ENCODE measurements around the gene PRKCA. TPM values are rescaled to one million over a fixed set of nuclear protein-coding genes. Genes with fewer than 3 reads are reported as not detected.

PRKCA gene
- total RNA-seq, 1 donor from 2014 or later: 29.0 TPM

- no peak overlapping the region for H3K4me3 ChIP-seq
- TF ChIP-seq CTCF (IDR thresholded peaks at IDR 0.05): peak; percentile 35
- no peaks in the 10 kb centered on the region for H3K4me1 ChIP-seq
- DNase-seq (no peak), ATAC-seq (no peak)
- intact Hi-C loops (cut with DNase I): no loop called here
- H3K27me3 ChIP-seq (ENCODE audit: low read depth): no peaks in the 10 kb centered on the region
- H3K36me3 ChIP-seq: no peaks in the 10 kb centered on the region
- no peaks in the 10 kb centered on the region for H3K9me3 ChIP-seq
- H3K27ac ChIP-seq: no peak overlapping the region
Measured at GRCh38 chr17:66625311-66625767, 322.9 kb downstream of the PRKCA start.

- Histone ChIP-seq H3K27me3 (ENCODE audit: low read depth) (no peaks in the 10 kb centered on the region), H3K36me3 (no peaks in the 10 kb centered on the region), H3K4me3 (no peak overlapping the region), H3K9me3 (no peaks in the 10 kb centered on the region), H3K4me1 (no peaks in the 10 kb centered on the region), H3K27ac (no peak overlapping the region)
- ATAC-seq (no peak), DNase-seq (no peak)
- intact Hi-C loops (cut with DNase I): no loop called here
- no peak for TF ChIP-seq CTCF (IDR thresholded peaks at IDR 0.05)
Measured at GRCh38 chr17:66627985-66628384, 325.6 kb downstream of the PRKCA start.

GRCh38 chr17:66629762-66630161 lies 327.3 kb downstream of the PRKCA start:
- Histone ChIP-seq H3K27me3 (ENCODE audit: low read depth) (no peaks in the 10 kb centered on the region), H3K36me3 (no peaks in the 10 kb centered on the region), H3K4me1 (no peaks in the 10 kb centered on the region), H3K9me3 (no peaks in the 10 kb centered on the region), H3K4me3 (no peak overlapping the region), H3K27ac (no peak overlapping the region)
- ATAC-seq (no peak), DNase-seq (no peak)
- TF ChIP-seq CTCF (IDR thresholded peaks at IDR 0.05): no peak
- intact Hi-C loops (cut with DNase I): no loop called here

GRCh38 chr17:66630379-66630778 lies 328.0 kb downstream of the PRKCA start:
- H3K27ac ChIP-seq: no peak overlapping the region
- H3K9me3 ChIP-seq: no peaks in the 10 kb centered on the region
- no peaks in the 10 kb centered on the region for H3K4me1 ChIP-seq
- H3K4me3 ChIP-seq: no peak overlapping the region
- no peak for TF ChIP-seq CTCF (IDR thresholded peaks at IDR 0.05)
- H3K27me3 ChIP-seq (ENCODE audit: low read depth): no peaks in the 10 kb centered on the region
- H3K36me3 ChIP-seq: no peaks in the 10 kb centered on the region
- no peak for DNase-seq
- intact Hi-C loops (cut with DNase I): no loop called here
- ATAC-seq: no peak

- no peak for ATAC-seq
- no peak for TF ChIP-seq CTCF (IDR thresholded peaks at IDR 0.05)
Measured at GRCh38 chr17:66630828-66631472, 328.5 kb downstream of the PRKCA start.

More at GRCh38 chr17:66630828-66631472, 328.5 kb downstream of the PRKCA start:
- Histone ChIP-seq H3K4me1 (no peaks in the 10 kb centered on the region), H3K9me3 (no peaks in the 10 kb centered on the region), H3K4me3 (no peak overlapping the region), H3K36me3 (no peaks in the 10 kb centered on the region), H3K27ac (no peak overlapping the region), H3K27me3 (ENCODE audit: low read depth) (no peaks in the 10 kb centered on the region)
- intact Hi-C loops (cut with DNase I): no loop called here
- no peak for DNase-seq
